Colonic mucosa (tissue), 4 donors: ENCODE results near the gene KRT32. TPM values are rescaled to one million over a fixed set of nuclear protein-coding genes. Genes with fewer than 3 reads are reported as not detected.

Experiments used
- DNase-seq: peaks from one replicate; pipeline ENCODE4 v3.0.0-alpha.2; 2020
- H3K27ac ChIP-seq: fragments of 200-600 bp; one replicate; pipeline ENCODE4 v1.8.0; 2021
- H3K27me3 ChIP-seq: fragments of 200-600 bp; one replicate; pipeline ENCODE4 v1.8.0; 2021
- H3K36me3 ChIP-seq: fragments of 200-600 bp; one replicate; pipeline ENCODE4 v1.8.0; 2021
- H3K4me1 ChIP-seq: fragments of 200-600 bp; one replicate; pipeline ENCODE4 v1.8.0; 2021; ENCODE audit warnings: mild to moderate bottlenecking
- H3K4me3 ChIP-seq: fragments of 200-600 bp; one replicate; pipeline ENCODE4 v1.8.0; 2021
- H3K9ac ChIP-seq, 2 donors: one replicate each; pipeline ENCODE4 v1.7.0; 2013; ENCODE audit warnings: control low read depth in 2 of 2, low read depth in 2 of 2, low read length in 2 of 2
- H3K9me3 ChIP-seq: fragments of 200-600 bp; one replicate; pipeline ENCODE4 v1.8.0; 2021
- CTCF ChIP-seq: fragments of 200-600 bp; IDR thresholded peaks from one replicate; pipeline ENCODE4 v1.8.0; 2022; ENCODE audit warnings: antibody characterized with exemption, mild to moderate bottlenecking
- intact Hi-C: fragments of 100-400 bp; cut with DNase I; formaldehyde crosslinking; loops from one replicate; pipeline ENCODE4 v1.14.1; 2022
- total RNA-seq, 2 donors: library from RNA; stranded (reverse); fragmentation: NEBNext Ultra II Directional in 1 of 2; extraction: Animal tissue kit (Norgen Biotek cat#: 25700) in 1 of 2; gene quantifications; one replicate each; pipeline ENCODE4 v1.2.1, GENCODE V29; 2021
- donor health status: healthy.
- donor health status: DM: no; HTN: no; CAD: no.
- donor health status: DM: no; HTN: no; CAD: no.

The KRT32 gene
- total RNA-seq, 2 donors from 2014 or later: not detected

DNA sequence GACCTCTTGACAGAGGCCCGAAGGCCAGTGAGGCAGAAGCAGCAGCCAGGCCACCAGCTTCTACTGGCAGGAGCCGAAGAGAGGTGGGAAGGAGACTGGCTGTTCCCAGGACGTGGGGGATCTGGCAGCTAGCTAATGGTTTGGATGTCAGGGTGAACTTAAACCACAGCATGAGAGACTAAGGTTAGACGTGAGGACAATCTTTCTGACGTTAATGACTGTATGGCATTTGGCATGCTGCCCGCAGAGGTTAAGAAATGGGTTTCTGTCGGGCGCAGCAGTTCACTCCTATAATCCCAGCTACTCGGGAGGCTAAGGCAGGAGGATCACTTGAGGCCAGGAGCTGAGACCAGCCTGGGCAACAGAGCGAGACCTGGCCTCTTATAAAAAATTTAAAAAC lies 44.5 kb upstream of the KRT32 start:
- Histone ChIP-seq H3K4me3 (no peak overlapping the region), H3K27me3 (no peaks in the 10 kb centered on the region), H3K4me1 (no peaks in the 10 kb centered on the region), H3K9ac (no peak overlapping the region), H3K27ac (peak overlapping the region; percentile 46), H3K36me3 (no peaks in the 10 kb centered on the region), H3K9me3 (no peaks in the 10 kb centered on the region)
- intact Hi-C loops: no loop called here
- no peak for DNase-seq
- TF ChIP-seq CTCF: no peak

DNA sequence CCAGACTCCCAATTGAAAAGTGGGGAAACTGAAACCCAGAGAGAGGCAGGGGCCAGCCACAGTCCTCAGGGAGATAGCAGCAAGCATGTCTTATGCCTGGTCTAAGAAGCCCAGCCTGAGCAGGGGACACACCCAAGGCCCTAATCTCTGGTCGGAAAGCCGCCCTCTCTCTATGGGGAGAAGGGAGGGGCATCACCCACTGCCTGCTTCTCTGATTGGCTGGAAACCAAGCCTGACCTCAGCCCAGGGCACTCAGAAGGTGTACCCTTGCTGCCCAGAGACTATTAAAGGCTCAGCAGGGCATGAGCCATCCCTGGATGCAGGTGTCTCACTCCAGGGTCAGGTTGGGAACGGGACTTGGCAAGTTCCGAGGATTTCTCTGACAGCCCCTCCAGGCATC lies 43.9 kb upstream of the KRT32 start:
- Histone ChIP-seq H3K4me3 (no peak overlapping the region), H3K9ac (peak overlapping the region; percentile 18 to 66), H3K4me1 (no peaks in the 10 kb centered on the region), H3K36me3 (no peaks in the 10 kb centered on the region), H3K27me3 (no peaks in the 10 kb centered on the region), H3K9me3 (no peaks in the 10 kb centered on the region), H3K27ac (peak overlapping the region; percentile 46)
- no peak for TF ChIP-seq CTCF
- intact Hi-C loops: no loop called here
- peak; percentile 86 for DNase-seq

DNA sequence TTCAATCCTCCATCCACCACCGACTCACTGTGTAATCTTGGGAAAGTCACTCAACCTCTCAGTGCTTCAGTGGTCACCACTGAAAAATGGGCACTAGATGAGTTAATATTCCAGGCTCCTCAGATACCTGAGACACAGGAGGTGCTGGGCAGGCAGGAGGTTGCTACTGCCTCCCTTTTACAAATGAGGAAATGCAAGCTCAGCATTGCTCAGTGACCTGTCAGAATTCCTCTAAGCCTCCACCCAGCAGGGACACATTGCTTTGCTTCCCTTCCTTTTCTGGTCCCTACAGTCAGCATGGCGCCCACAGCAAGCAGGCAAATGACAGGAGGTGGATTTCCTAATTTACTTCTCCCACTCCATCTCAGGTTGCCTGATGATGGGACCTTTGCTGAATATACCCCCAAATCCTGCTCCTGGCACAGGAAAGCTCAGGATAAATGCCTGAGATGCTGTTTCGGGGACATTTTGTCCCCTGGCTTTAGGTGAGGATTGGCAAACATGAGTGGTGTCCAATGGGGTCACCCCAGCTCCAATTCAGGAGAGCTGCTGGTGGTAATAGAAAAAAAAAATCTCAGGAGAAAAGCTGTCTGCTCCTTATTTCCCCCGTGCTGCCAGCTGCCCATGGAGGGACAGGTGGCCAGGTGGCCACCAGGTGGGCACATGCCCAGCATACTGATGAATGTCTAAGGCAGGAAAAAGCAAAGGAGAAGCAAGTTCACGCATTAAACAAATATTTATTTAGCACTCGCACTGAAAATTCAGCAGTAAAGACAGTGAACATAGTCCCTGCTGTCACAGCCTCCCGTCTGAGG lies 43.3 kb upstream of the KRT32 start:
- intact Hi-C loops: no loop called here
- no peak for DNase-seq

DNA sequence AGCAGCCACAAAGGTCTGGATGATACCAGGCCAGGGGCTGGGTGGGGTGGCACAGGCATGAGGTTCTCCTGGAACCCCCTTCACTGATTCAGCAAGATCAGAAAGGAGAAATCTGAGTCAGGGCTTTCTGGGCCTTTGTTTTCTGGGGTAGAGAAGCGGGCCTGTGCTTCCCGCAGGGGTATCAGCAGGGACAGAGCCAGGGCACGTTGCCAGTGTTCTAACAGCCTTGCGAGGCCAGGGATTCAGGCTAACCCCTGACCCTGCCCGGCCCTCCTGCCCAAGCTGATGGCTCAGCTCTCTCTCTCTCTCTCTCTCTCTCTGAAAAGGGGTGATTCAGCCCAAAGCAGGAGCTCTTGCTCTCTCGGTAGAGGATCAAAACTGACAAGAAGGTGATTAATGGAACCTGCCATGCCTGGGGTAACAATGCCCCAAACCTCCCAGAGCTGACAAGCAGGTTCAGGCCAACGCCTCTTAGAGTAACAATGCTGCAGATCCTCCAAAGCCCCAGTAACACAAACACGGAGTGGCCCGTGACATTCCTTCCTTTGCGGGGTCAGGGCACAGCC lies 40.2 kb upstream of the KRT32 start:
- Histone ChIP-seq H3K27ac (no peak overlapping the region), H3K27me3 (no peaks in the 10 kb centered on the region), H3K9ac (no peak overlapping the region), H3K4me3 (no peak overlapping the region), H3K36me3 (no peaks in the 10 kb centered on the region), H3K9me3 (no peaks in the 10 kb centered on the region), H3K4me1 (no peaks in the 10 kb centered on the region)
- no peak for DNase-seq
- intact Hi-C loops: no loop called here
- no peak for TF ChIP-seq CTCF

More for the DNA sequence above, 43.3 kb upstream of the KRT32 start:
- H3K36me3 ChIP-seq: no peaks in the 10 kb centered on the region
- H3K27me3 ChIP-seq: no peaks in the 10 kb centered on the region
- H3K9me3 ChIP-seq: no peaks in the 10 kb centered on the region
- no peak for TF ChIP-seq CTCF
- peak overlapping the region; percentile 46 for H3K27ac ChIP-seq
- H3K4me1 ChIP-seq: no peaks in the 10 kb centered on the region
- peak overlapping the region in 1 of 2 donors; percentile 66 for H3K9ac ChIP-seq
- H3K4me3 ChIP-seq: no peak overlapping the region

DNA sequence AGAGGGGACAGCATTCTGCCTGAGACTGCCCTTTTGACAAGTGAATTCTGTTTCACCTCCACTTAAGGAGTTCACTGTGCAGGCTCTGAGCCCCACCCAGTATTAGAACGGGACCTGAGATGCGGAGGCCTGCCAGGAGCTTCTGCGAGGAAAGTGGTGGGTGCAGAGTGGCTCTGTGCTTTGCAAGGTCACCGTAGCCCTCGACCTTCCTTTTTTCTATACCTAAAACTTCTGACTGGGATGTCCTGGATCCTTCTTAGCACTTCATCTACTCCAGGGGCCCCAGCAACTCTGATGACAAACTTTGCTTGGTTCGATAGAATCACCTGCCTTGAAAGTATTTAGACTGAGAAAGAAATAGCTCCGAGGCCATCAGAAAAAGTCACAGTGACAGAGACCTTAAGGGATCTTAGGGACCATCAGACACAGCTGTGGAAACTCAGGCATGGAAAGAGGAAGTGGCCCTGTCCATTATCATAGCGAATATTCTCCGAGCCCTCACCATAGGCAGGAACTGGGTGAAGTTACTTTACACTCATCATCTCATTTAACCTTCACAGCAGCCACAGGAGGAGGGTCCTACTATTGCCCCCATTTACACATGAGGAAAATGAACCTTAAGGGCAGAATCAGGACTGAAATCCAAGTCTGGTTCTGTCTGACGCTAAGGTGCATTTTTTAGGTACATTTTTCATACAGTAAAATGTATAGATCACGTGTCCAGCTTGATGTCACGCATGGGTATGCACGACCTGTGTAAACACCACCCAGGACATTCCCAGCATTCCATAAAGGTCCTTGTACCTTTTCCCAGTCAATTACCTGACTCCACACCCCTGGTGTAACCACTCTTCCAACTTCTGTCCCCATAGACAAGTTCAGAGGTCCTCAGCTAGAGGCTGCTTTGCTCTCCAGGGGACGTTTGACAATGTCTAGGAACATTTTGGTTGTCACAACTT lies 38.9 kb upstream of the KRT32 start:
- Histone ChIP-seq H3K27ac (no peak overlapping the region), H3K4me1 (no peaks in the 10 kb centered on the region), H3K27me3 (no peaks in the 10 kb centered on the region), H3K4me3 (no peak overlapping the region), H3K36me3 (no peaks in the 10 kb centered on the region), H3K9me3 (no peaks in the 10 kb centered on the region), H3K9ac (no peak overlapping the region)
- no peak for DNase-seq
- TF ChIP-seq CTCF: no peak
- intact Hi-C loops: no loop called here
